GM12878 (cell line): ENCODE measurements around the gene FAM13C. TPM values are rescaled to one million over a fixed set of nuclear protein-coding genes. Genes with fewer than 3 reads are reported as not detected.

Source experiments
- CREB1 ChIP-seq: IDR thresholded peaks from 2 replicates; pipeline ENCODE4 v1.6.1; 2012; ENCODE audit warnings: low read depth, mild to moderate bottlenecking, inconsistent platforms
- EP300 ChIP-seq, 2 experiments: fragments of 150-350 bp in 1 of 2; IDR thresholded peaks; 2 replicates each; pipeline ENCODE4 v1.6.1; 2011 to 2012; ENCODE audit warnings: low read depth in 2 of 2, low read length in 2 of 2, borderline replicate concordance in 1 of 2, improper control_type of control experiment in 1 of 2, inconsistent platforms in 1 of 2; ENCODE audit not compliant: control insufficient read depth in 1 of 2
- SUZ12 ChIP-seq: fragments of 200-600 bp; sonication (generic); IDR thresholded peaks from one replicate; pipeline ENCODE4 v1.6.1; 2018; ENCODE audit warnings: antibody characterized with exemption, mild to moderate bottlenecking; ENCODE audit not compliant: unreplicated experiment
- ZBTB33 ChIP-seq: fragments of 450-650 bp; IDR thresholded peaks from 2 replicates; pipeline ENCODE4 v1.6.1; 2017; ENCODE audit warnings: mild to moderate bottlenecking
- polyA plus RNA-seq, 11 experiments: library from polyadenylated mRNA; depleted of rRNA in 4 of 11; unstranded in 6 of 11; stranded (reverse) in 5 of 11; fragments of >200 nt; fragmentation: Nextera tagmentation in 4 of 11; fragmentation: Illumina TruSeq in 1 of 11; extraction: Ambion mirVana in 4 of 11; extraction: Trizol in 1 of 11; gene quantifications; 1 replicate in 1 of 11; 2 replicates in 10 of 11; pipeline versions ENCODE4 v1.2.1 to v1.2.3, GENCODE V29; 2011 to 2016; ENCODE audit warnings: inconsistent platforms in 2 of 11, missing spikeins in 2 of 11, low read depth in 1 of 11
- total RNA-seq, 4 experiments: library from RNA; depleted of rRNA in 3 of 4; stranded (reverse); fragments of >200 nt in 3 of 4; fragmentation: Illumina TruSeq in 1 of 4; extraction: Trizol in 1 of 4; gene quantifications; 2 replicates each; pipeline versions ENCODE4 v1.2.1 to v1.2.3, GENCODE V29; 2013 to 2021
- TF ChIP-seq, protein P1 (sequence below): fragments of 450-650 bp; formaldehyde crosslinking; IDR thresholded peaks from 2 replicates; pipeline ENCODE4 v1.5.0; 2022; ENCODE audit warnings: mild to moderate bottlenecking, missing genetic modification characterization
- TF ChIP-seq, protein P2 (sequence below): IDR thresholded peaks from 2 replicates; pipeline ENCODE4 v1.6.1; 2011; ENCODE audit warnings: mild to moderate bottlenecking, low read depth, low read length, moderate library complexity; ENCODE audit not compliant: insufficient replicate concordance

FAM13C gene
- total and polyA plus RNA-seq, 10 of the 15 experiments (the other 5 are each of a cell fraction or from before 2014, with no cell fraction given) = 0.04 to 0.31 (median 0.13) TPM; not detected in 5

DNA sequence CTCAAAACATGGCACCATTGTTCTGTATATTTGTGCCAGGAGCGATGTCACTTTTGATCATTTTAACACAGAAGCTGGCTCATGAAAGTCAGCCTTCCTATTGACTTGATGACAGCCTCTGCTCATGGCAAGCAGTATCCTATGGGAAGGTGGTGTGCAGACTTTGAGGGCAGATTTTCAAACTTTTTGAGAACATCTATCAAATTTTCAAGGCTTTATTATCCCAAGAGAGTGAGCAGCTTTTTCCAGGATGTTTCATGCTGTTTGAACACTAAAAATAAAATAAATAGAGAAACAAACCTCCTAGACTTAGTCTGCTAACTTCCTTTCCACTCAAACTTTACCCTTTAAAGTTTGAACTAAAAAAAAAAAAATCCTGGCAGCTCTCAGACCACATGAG, 20.3 kb downstream of the FAM13C start (continued):
- TF ChIP-seq, protein P1, sequence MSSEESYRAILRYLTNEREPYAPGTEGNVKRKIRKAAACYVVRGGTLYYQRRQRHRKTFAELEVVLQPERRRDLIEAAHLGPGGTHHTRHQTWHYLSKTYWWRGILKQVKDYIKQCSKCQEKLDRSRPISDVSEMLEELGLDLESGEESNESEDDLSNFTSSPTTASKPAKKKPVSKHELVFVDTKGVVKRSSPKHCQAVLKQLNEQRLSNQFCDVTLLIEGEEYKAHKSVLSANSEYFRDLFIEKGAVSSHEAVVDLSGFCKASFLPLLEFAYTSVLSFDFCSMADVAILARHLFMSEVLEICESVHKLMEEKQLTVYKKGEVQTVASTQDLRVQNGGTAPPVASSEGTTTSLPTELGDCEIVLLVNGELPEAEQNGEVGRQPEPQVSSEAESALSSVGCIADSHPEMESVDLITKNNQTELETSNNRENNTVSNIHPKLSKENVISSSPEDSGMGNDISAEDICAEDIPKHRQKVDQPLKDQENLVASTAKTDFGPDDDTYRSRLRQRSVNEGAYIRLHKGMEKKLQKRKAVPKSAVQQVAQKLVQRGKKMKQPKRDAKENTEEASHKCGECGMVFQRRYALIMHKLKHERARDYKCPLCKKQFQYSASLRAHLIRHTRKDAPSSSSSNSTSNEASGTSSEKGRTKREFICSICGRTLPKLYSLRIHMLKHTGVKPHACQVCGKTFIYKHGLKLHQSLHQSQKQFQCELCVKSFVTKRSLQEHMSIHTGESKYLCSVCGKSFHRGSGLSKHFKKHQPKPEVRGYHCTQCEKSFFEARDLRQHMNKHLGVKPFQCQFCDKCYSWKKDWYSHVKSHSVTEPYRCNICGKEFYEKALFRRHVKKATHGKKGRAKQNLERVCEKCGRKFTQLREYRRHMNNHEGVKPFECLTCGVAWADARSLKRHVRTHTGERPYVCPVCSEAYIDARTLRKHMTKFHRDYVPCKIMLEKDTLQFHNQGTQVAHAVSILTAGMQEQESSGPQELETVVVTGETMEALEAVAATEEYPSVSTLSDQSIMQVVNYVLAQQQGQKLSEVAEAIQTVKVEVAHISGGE (CRISPR knock-in tag) = no peak
- TF ChIP-seq EP300 (IDR thresholded peaks at IDR 0.05; ENCODE audit: borderline replicate concordance in 1 of 2, control insufficient read depth in 1 of 2, low read depth in 2 of 2, low read length in 2 of 2) = no peak
- no peak for TF ChIP-seq CREB1
- TF ChIP-seq, protein P2, sequence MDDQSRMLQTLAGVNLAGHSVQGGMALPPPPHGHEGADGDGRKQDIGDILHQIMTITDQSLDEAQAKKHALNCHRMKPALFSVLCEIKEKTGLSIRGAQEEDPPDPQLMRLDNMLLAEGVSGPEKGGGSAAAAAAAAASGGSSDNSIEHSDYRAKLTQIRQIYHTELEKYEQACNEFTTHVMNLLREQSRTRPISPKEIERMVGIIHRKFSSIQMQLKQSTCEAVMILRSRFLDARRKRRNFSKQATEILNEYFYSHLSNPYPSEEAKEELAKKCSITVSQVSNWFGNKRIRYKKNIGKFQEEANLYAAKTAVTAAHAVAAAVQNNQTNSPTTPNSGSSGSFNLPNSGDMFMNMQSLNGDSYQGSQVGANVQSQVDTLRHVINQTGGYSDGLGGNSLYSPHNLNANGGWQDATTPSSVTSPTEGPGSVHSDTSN = no peak
- TF ChIP-seq ZBTB33 = no peak
- TF ChIP-seq SUZ12 = no peak
